DND-41 (cell line): ENCODE data around the gene PMP22.

Experiments used
- CTCF ChIP-seq: IDR thresholded peaks from 2 replicates; pipeline ENCODE4 v1.5.1; 2012; ENCODE audit warnings: borderline replicate concordance, low read length, moderate library complexity, mild to moderate bottlenecking; ENCODE audit not compliant: poor library complexity, severe bottlenecking; ENCODE audit errors: extremely low read depth
- EZH2 ChIP-seq: IDR thresholded peaks from 3 replicates; pipeline ENCODE4 v1.6.1; 2012; ENCODE audit warnings: borderline replicate concordance, low read depth, mild to moderate bottlenecking, moderate library complexity, low read length, inconsistent platforms; ENCODE audit not compliant: severe bottlenecking

- TF ChIP-seq CTCF = no peak
- no peak for TF ChIP-seq EZH2
Observed at GRCh38 chr17:15261802-15262290, 3.3 kb downstream of the PMP22 start.
